D721Med (cell line): ENCODE results near the gene QRICH1.

Source experiments
- DNase-seq: peaks from one replicate; pipeline ENCODE4 v3.0.0; 2011; ENCODE audit warnings: low spot score; ENCODE audit not compliant: insufficient read length
- FAIRE-seq: peaks from 2 replicates; lab custom pipeline; 2011; peaks lifted over from hg19 to GRCh38; lab: Jason Lieb, UNC
- TF ChIP-seq, protein P1 (sequence below): IDR thresholded peaks from 2 replicates; pipeline ENCODE4 v1.5.1; 2012; ENCODE audit warnings: mild to moderate bottlenecking, control low read depth; ENCODE audit not compliant: insufficient read depth; ENCODE audit errors: missing control alignments

QRICH1 gene

DNA sequence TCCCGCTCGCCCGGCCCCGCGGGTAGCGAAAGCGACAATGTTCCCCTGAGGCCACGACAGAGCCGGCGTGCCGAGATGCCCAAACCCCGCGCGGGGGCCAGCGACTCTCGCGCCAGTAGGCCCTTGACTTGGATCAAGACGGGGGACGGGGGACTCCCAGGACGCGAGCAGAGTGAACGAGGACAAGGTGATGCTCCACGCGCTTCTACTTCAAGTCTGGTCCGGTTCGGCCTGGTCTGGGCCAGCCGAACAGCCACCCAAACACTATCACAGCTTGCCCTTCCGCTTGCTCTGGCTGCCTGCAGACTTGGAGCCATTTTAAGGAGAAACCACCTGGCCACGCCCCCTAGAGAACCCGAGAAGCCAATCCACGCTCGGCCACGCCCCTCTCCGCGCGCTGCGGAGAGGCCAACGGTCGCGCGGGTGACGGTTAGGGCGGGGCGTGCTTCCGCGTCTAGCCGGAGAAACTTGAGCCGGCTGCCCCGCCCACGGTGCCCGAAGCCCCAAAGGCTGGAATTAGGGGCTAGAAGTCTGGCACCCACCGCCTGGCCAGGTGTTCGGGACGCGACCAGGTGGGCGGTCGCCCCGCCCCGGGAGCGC, 72.6 kb downstream of the QRICH1 start:
- DNase-seq (peak; percentile 85), FAIRE-seq (no peak)
- TF ChIP-seq, protein P1, sequence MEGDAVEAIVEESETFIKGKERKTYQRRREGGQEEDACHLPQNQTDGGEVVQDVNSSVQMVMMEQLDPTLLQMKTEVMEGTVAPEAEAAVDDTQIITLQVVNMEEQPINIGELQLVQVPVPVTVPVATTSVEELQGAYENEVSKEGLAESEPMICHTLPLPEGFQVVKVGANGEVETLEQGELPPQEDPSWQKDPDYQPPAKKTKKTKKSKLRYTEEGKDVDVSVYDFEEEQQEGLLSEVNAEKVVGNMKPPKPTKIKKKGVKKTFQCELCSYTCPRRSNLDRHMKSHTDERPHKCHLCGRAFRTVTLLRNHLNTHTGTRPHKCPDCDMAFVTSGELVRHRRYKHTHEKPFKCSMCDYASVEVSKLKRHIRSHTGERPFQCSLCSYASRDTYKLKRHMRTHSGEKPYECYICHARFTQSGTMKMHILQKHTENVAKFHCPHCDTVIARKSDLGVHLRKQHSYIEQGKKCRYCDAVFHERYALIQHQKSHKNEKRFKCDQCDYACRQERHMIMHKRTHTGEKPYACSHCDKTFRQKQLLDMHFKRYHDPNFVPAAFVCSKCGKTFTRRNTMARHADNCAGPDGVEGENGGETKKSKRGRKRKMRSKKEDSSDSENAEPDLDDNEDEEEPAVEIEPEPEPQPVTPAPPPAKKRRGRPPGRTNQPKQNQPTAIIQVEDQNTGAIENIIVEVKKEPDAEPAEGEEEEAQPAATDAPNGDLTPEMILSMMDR, result no peak

DNA sequence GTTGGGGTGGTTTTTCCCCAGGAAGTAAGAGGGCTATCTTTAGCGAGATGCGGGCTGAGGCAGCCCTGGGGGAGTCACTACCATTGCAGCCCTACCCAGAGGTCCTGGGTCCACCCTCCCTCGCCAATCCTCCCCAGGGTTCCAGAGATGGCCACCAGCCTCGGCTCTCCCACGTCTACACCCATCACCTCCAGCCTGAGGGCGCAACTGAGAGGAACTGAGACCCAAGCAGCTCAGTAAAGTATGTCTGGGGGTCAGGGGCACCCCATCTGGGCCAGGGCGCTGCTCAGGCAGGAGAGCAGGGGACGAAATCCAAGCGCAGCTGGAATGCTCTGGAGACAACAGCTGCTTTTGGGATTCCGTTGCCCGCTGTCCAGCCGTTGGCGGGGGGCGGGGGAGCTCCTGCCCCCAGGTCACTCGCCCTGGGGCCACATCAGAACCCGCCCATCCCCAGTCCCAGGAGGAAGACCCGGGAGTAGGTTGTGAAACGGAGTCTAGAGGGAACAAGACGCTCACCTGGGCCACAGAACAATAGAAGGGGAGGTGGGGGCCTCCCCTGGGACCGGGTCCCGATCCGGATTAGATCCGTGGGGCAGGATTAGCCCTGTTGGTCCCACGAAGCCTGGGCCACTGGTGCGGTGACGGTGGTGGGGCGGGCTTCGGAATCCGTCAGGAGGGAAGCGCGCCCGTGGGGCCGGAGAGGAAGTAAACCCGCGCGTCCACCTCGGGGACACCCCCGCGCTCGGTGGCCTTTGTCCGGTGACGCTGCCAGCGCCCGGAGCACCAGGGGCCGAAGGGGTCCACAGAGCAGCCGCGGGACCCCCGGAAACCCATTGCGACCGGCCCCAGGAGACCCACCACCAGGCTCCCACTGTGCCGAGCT, 73.3 kb downstream of the QRICH1 start:
- DNase-seq, result no peak
- TF ChIP-seq, protein P1, result no peak
- no peak for FAIRE-seq

DNA sequence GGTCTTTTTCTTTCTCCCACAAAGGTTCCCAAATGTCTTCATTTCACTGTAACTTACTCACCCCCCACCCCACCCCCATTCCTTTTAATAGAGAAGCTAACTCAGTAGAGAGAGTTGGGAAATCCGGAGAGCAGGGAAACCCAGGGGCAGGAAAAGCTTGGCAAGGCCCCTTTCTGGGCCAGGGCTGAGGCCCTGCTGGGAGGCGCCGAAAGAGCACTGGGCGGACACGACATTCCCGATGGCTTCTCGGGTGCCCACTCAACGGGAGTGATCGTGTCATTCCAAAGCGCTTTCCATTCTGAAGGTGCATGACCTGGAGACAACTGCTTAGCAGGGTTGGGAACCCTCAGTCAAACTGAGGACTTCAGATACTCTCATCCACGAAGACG, 73.9 kb downstream of the QRICH1 start:
- no peak for FAIRE-seq
- DNase-seq, result no peak

DNA sequence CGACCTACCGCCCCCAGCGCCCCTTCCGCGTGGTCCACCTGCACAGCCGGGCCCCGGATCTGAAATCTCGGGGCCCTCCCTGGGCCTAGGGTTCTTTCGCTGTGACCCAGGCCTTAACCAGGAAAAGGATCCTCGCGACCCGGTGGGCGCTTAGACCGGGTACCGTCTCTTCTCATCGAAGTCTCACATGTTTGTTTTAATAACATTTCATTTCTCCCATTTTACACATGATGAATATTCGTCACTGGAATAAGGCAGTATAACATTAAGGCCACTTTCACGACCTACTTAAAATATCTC, 75.2 kb downstream of the QRICH1 start:
- DNase-seq (no peak), FAIRE-seq (no peak)
- TF ChIP-seq, protein P1, result no peak

More for the DNA sequence above, 73.9 kb downstream of the QRICH1 start:
- TF ChIP-seq, protein P1, result no peak

DNA sequence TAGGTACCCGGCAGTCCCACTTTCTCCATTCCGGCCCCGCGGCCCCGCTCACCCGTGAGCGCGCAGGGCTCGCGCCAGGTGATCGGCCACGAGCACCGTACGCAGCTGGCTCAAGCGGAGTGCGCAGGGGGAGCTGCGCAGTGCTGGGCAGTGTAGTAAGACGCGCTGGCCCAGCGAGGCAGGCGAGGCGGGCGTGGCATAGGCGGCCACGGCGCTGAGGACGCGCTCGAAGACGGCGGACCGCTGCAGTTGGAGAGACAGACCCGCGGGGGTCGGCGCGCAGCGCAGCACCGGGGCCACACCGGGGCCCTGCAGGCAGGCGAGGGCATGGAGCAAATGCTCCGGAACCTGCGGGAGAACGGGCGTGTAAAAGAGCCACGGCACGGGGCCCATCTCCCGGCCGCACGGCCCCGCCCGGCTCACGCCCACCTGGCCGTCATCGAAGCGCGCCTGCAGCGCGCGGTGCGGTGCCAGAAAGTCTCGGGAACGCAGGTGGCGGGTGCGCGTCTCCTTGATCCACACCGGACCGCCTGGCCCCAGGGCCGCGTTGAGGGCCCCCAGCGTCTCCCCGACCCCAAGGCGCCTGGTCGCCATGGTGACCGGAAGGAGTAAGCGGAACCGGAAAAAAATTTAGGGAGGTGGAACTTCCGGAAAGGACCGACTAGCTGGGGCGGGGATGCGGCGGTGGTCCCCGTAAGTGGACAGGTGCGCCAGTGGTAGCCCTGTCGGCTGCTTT, 75.7 kb downstream of the QRICH1 start, which contains the start of gene DALRD3:
Gene DALRD3, minus strand, starts transcription at position 610 of the 736 bp plus-strand sequence. Its CDS starts 16 bp downstream, at position 594.
- no peak for FAIRE-seq
- peak; percentile 78 for DNase-seq
- TF ChIP-seq, protein P1, result no peak

DNA sequence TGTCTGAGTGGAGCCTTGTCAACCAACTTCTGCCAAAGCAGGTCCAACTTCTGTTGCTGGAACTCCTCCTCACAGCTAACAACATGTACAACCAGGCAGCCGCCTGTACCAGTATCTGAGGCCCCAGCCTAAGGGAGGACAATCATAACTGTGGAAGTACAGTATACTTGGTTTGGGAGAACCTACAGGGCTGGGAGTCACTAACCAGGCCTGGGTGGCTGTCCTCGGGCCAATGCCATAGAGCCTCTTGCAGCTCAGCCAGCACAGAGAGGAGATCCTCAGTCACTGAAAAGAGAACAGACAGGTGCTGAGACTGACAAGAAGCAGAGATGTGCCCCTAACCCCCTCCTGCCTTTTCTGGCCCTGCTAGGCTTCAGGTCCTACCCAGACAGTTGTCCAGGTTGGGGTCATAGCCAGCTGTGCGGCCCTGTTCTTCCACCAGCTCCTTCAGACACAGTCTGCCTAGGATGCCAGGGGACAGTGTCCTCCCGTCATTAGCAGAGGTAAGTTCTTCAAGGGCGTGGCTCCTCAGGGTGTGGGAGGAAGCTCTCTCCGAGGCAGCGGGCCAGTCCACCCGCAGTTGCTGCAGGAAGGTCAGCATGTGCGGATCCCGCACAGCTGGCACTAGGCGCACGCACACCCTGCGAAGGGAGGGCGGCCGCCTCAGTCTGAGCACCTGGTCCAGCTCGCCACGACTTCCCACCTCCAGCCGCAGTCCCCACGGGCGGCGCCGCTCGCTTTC, 76.5 kb downstream of the QRICH1 start:
- TF ChIP-seq, protein P1, result no peak
- DNase-seq, result no peak
- no peak for FAIRE-seq
